K562 (cell line): ENCODE measurements around the gene TM7SF2. TPM values are rescaled to one million over a fixed set of nuclear protein-coding genes. Genes with fewer than 3 reads are reported as not detected.

Source experiments
- BMI1 ChIP-seq: fragments of 150-350 bp; IDR thresholded peaks from 2 replicates; pipeline ENCODE4 v1.6.1; 2014; ENCODE audit warnings: low read length
- CREB3 ChIP-seq: fragments of 450-650 bp; conservative IDR thresholded peaks from 2 replicates; pipeline ENCODE4 v1.6.1; 2016; ENCODE audit warnings: missing genetic modification characterization, low read depth, mild to moderate bottlenecking, missing compliant biosample characterization, moderate library complexity
- DACH1 ChIP-seq: fragments of 450-650 bp; IDR thresholded peaks from 2 replicates; pipeline ENCODE4 v1.6.1; 2018; ENCODE audit not compliant: partially characterized antibody
- ELF1 ChIP-seq: fragments of 200-800 bp; sonication (Bioruptor generic); IDR thresholded peaks from 2 replicates; pipeline ENCODE4 v1.6.1; 2016; ENCODE audit warnings: missing genetic modification characterization, missing compliant biosample characterization
- ESRRA ChIP-seq: fragments of 450-650 bp; IDR thresholded peaks from 2 replicates; pipeline ENCODE4 v1.6.1; 2014; ENCODE audit warnings: low read depth, mild to moderate bottlenecking, moderate library complexity, borderline replicate concordance
- MAZ ChIP-seq, 2 experiments: fragments of 450-650 bp in 1 of 2; sonication (generic) in 1 of 2; formaldehyde crosslinking; IDR thresholded peaks in 1 of 2; conservative IDR thresholded peaks in 1 of 2; 2 replicates each; pipeline versions ENCODE4 v1.4.0 to v1.5.0; 2020; ENCODE audit warnings: mild to moderate bottlenecking in 1 of 2, missing genetic modification reagents in 1 of 2
- PATZ1 ChIP-seq: fragments of 250-450 bp; sonication (Bioruptor Pico); IDR thresholded peaks from 2 replicates; pipeline ENCODE4 v1.5.0; 2020; ENCODE audit warnings: mild to moderate bottlenecking, borderline replicate concordance
- SAFB2 ChIP-seq: fragments of 200-400 bp; formaldehyde crosslinking; IDR thresholded peaks from 2 replicates; pipeline ENCODE4 v1.6.1; 2018; ENCODE audit warnings: borderline replicate concordance, low read length, low read depth, moderate library complexity; ENCODE audit not compliant: severe bottlenecking
- TAF7 ChIP-seq: fragments of 450-650 bp; IDR thresholded peaks from 2 replicates; pipeline ENCODE4 v1.6.1; 2016; ENCODE audit warnings: missing genetic modification characterization, missing compliant biosample characterization
- UBTF ChIP-seq, 2 experiments: IDR thresholded peaks; 2 replicates each; pipeline ENCODE4 v1.6.1; 2012; ENCODE audit warnings: improper control_type of control experiment in 2 of 2, low read depth in 2 of 2, low read length in 2 of 2, borderline replicate concordance in 1 of 2
- ZFX ChIP-seq: sonication (generic); formaldehyde crosslinking; IDR thresholded peaks from 2 replicates; pipeline ENCODE4 v1.8.0; 2022; ENCODE audit warnings: mild to moderate bottlenecking, missing genetic modification reagents, moderate library complexity
- ZNF232 ChIP-seq: sonication (generic); formaldehyde crosslinking; IDR thresholded peaks from 2 replicates; pipeline ENCODE4 v1.8.0; 2022; ENCODE audit warnings: mild to moderate bottlenecking, missing genetic modification reagents
- ZNF24 ChIP-seq: fragments of 450-650 bp; IDR thresholded peaks from 2 replicates; pipeline ENCODE4 v1.6.1; 2016
- polyA plus RNA-seq, 8 experiments: library from polyadenylated mRNA; depleted of rRNA in 4 of 8; stranded (reverse) in 5 of 8; unstranded in 3 of 8; fragments of >200 nt; fragmentation: Nextera tagmentation in 2 of 8; fragmentation: Illumina TruSeq in 1 of 8; extraction: Ambion mirVana in 2 of 8; extraction: Trizol in 1 of 8; gene quantifications; 2 replicates each; pipeline versions ENCODE4 v1.2.1 to v1.2.3, GENCODE V29; 2011 to 2014; ENCODE audit warnings: inconsistent platforms in 1 of 8, missing spikeins in 1 of 8
- total RNA-seq, 7 experiments: library from RNA; depleted of rRNA in 6 of 7; stranded (reverse); fragments of >200 nt in 6 of 7; fragmentation: Illumina TruSeq in 2 of 7; extraction: Trizol in 2 of 7; gene quantifications; 2 replicates each; pipeline versions ENCODE4 v1.2.1 to v1.2.3, GENCODE V29; 2011 to 2021; ENCODE audit warnings: low replicate concordance in 1 of 7
- TF ChIP-seq, protein P1 (sequence below): fragments of 450-650 bp; IDR thresholded peaks from 2 replicates; pipeline ENCODE4 v1.6.1; 2016; ENCODE audit warnings: missing biosample characterization, missing genetic modification characterization
- TF ChIP-seq, protein P2 (sequence below): fragments of 250-450 bp; sonication (Bioruptor Pico); IDR thresholded peaks from 2 replicates; pipeline ENCODE4 v1.5.0; 2021

Gene TM7SF2
- total and polyA plus RNA-seq, 9 of the 15 experiments (the other 6 are each of a cell fraction or from before 2014, with no cell fraction given), result 1.2 to 22.0 (median 14.3) TPM

GRCh38 chr11:65112546-65113360 lies 1.1 kb downstream of the TM7SF2 start (continued):
- TF ChIP-seq ELF1 (tag) (peak; percentile 26; the same call in 1 of the 2 replicates), ZNF24 (peak; percentile 57; the same call in 1 of the 2 replicates), ZFX (CRISPR knock-in tag) (peak; percentile 95), PATZ1 (CRISPR knock-in tag) (no peak; the same call in 1 of the 2 replicates), TAF7 (tag) (0 out of 2 replicates have a peak, but pooled peaks have one; percentile 24), ZNF232 (CRISPR knock-in tag) (no peak), CREB3 (tag) (no peak), MAZ (CRISPR knock-in tag; conservative IDR thresholded peaks at IDR 0.05 in 1 of 2, IDR thresholded peaks at IDR 0.05 in 1 of 2) (peak; percentile 75 to 92), SAFB2 (no peak), UBTF (IDR thresholded peaks at IDR 0.05; ENCODE audit: borderline replicate concordance in 1 of 2, low read depth in 2 of 2, low read length in 2 of 2) (peak; percentile 44 to 48; a peak in 1 of 4 replicates), DACH1 (no peak), ESRRA (peak; percentile 60), BMI1 (no peak)
- TF ChIP-seq, protein P1, sequence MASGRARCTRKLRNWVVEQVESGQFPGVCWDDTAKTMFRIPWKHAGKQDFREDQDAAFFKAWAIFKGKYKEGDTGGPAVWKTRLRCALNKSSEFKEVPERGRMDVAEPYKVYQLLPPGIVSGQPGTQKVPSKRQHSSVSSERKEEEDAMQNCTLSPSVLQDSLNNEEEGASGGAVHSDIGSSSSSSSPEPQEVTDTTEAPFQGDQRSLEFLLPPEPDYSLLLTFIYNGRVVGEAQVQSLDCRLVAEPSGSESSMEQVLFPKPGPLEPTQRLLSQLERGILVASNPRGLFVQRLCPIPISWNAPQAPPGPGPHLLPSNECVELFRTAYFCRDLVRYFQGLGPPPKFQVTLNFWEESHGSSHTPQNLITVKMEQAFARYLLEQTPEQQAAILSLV (tag), result no peak
- TF ChIP-seq, protein P2, sequence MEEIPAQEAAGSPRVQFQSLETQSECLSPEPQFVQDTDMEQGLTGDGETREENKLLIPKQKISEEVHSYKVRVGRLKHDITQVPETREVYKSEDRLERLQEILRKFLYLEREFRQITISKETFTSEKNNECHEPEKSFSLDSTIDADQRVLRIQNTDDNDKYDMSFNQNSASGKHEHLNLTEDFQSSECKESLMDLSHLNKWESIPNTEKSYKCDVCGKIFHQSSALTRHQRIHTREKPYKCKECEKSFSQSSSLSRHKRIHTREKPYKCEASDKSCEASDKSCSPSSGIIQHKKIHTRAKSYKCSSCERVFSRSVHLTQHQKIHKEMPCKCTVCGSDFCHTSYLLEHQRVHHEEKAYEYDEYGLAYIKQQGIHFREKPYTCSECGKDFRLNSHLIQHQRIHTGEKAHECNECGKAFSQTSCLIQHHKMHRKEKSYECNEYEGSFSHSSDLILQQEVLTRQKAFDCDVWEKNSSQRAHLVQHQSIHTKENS (CRISPR knock-in tag), result no peak
